OCI-LY7 (cell line): ENCODE data around the gene ATP2A3.

Source experiments
- EZH2phosphoT487 ChIP-seq: fragments of 200-600 bp; sonication (generic); IDR thresholded peaks from 2 replicates; pipeline ENCODE4 v1.6.1; 2018; ENCODE audit warnings: low read depth, borderline replicate concordance, mild to moderate bottlenecking, mixed run types, antibody characterized with exemption, low read length, moderate library complexity, mixed read lengths
- TF ChIP-seq, protein P1 (sequence below): fragments of 200-600 bp; sonication (generic); conservative IDR thresholded peaks from 2 replicates; pipeline ENCODE4 v1.5.1; 2014; ENCODE audit warnings: mild to moderate bottlenecking, antibody characterized with exemption, low read length, moderate library complexity, mixed read lengths

- TF ChIP-seq, protein P1, sequence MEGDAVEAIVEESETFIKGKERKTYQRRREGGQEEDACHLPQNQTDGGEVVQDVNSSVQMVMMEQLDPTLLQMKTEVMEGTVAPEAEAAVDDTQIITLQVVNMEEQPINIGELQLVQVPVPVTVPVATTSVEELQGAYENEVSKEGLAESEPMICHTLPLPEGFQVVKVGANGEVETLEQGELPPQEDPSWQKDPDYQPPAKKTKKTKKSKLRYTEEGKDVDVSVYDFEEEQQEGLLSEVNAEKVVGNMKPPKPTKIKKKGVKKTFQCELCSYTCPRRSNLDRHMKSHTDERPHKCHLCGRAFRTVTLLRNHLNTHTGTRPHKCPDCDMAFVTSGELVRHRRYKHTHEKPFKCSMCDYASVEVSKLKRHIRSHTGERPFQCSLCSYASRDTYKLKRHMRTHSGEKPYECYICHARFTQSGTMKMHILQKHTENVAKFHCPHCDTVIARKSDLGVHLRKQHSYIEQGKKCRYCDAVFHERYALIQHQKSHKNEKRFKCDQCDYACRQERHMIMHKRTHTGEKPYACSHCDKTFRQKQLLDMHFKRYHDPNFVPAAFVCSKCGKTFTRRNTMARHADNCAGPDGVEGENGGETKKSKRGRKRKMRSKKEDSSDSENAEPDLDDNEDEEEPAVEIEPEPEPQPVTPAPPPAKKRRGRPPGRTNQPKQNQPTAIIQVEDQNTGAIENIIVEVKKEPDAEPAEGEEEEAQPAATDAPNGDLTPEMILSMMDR = no peak
- TF ChIP-seq EZH2phosphoT487 = no peak
Measured at GRCh38 chr17:3921502-3922319, 42.5 kb downstream of the ATP2A3 start.
